Stomach (tissue), 9 donors: ENCODE data around the gene NTRK2. TPM values are rescaled to one million over a fixed set of nuclear protein-coding genes. Genes with fewer than 3 reads are reported as not detected.

Source experiments
- DNase-seq, 2 donors: peaks; one replicate each; pipeline versions ENCODE4 v3.0.0 to v3.0.0-alpha.2; 2013 to 2019
- H3K27ac ChIP-seq, 5 donors: fragments of 200-600 bp in 4 of 5; sonication (generic) in 4 of 5; one replicate each; pipeline ENCODE4 v1.5.1; 2013 to 2019; ENCODE audit warnings: mild to moderate bottlenecking in 1 of 5, moderate library complexity in 1 of 5
- H3K27me3 ChIP-seq, 3 donors: fragments of 200-600 bp; sonication (generic); one replicate each; pipeline ENCODE4 v1.5.1; 2017 to 2019; ENCODE audit warnings: mixed run types in 1 of 3
- H3K36me3 ChIP-seq, 4 donors: fragments of 200-600 bp; sonication (generic); 1 replicate in 3 of 4; 2 replicates in 1 of 4; pipeline ENCODE4 v1.5.1; 2016 to 2019
- H3K4me1 ChIP-seq, 4 donors: fragments of 200-600 bp; sonication (generic); one replicate each; pipeline ENCODE4 v1.5.1; 2016 to 2019
- H3K4me3 ChIP-seq, 4 donors: fragments of 200-600 bp; sonication (generic) in 3 of 4; one replicate each; pipeline ENCODE4 v1.5.1; 2016 to 2019; ENCODE audit warnings: mild to moderate bottlenecking in 1 of 4
- H3K9me3 ChIP-seq, 4 donors: fragments of 200-600 bp; sonication (generic); one replicate each; pipeline ENCODE4 v1.5.1; 2016 to 2019
- CTCF ChIP-seq, 7 experiments: fragments of 450-650 bp in 4 of 7; fragments of 200-600 bp in 3 of 7; sonication (generic) in 3 of 7; IDR thresholded peaks; one replicate each; pipeline ENCODE4 v1.5.1; 2016 to 2019; ENCODE audit warnings: antibody characterized with exemption in 7 of 7, control low read depth in 2 of 7, mild to moderate bottlenecking in 1 of 7
- EP300 ChIP-seq: sonication (generic); formaldehyde crosslinking; IDR thresholded peaks from one replicate; pipeline ENCODE4 v1.6.1; 2017; ENCODE audit warnings: antibody characterized with exemption
- POLR2A ChIP-seq, 4 donors: fragments of 450-650 bp; IDR thresholded peaks; one replicate each; pipeline ENCODE4 v1.6.1; 2016; ENCODE audit warnings: antibody characterized with exemption in 4 of 4, control low read depth in 2 of 4, mild to moderate bottlenecking in 1 of 4, moderate library complexity in 1 of 4
- POLR2AphosphoS5 ChIP-seq, 3 donors: sonication (generic); formaldehyde crosslinking; IDR thresholded peaks; one replicate each; pipeline ENCODE4 v1.6.1; 2016; ENCODE audit warnings: antibody characterized with exemption in 3 of 3
- WGBS, 5 donors: extraction: QIAGEN DNeasy Blood & Tissue Kit in 3 of 5; methylation state at CpG; one replicate each; pipeline versions ENCODE4 v1.1.5 to v1.1.7; 2013 to 2018; 5-methylcytosine and 5-hydroxymethylcytosine counted together
- intact Hi-C: fragments of 100-400 bp; cut with DNase I; formaldehyde crosslinking; loops from one replicate; pipeline ENCODE4 v1.15.1; 2023; ENCODE audit warnings: low total_unique reads
- polyA plus RNA-seq, 3 donors: library from polyadenylated mRNA; stranded (reverse); fragments of 200-250 nt; gene quantifications; one replicate each; pipeline ENCODE4 v1.2.3, GENCODE V29; 2013
- total RNA-seq, 5 donors: library from RNA; depleted of rRNA; stranded (reverse); fragments of >200 nt; gene quantifications; one replicate each; pipeline versions ENCODE4 v1.1.0 to v1.2.3, GENCODE V29; 2014 to 2016
- donor health status: healthy with polysubstance abuse.
- donor health status: Bipolar disorder and iron deficiency.
- donor health status: healthy.

Gene NTRK2
- total and polyA plus RNA-seq, 8 donors, result 0.06 to 8.8 (median 2.6) TPM

- TF ChIP-seq POLR2AphosphoS5 (IDR thresholded peaks at IDR 0.05) (no peak), EP300 (no peak), POLR2A (IDR thresholded peaks at IDR 0.05) (no peak), CTCF (IDR thresholded peaks at IDR 0.05) (no peak)
- WGBS, 5 donors, result 78 to 91% (median 87%) methylated on average over 6 of the region's 6 CpGs
- intact Hi-C loops, result no loop called here
- H3K27ac ChIP-seq, result no peak overlapping the region
- peak in 1 of 2 donors; percentile 24 for DNase-seq
- H3K9me3 ChIP-seq, result no peaks in the 10 kb centered on the region
- peaks cover 0 to 20% (median 2%) of the 10 kb centered on the region in 4 donors for H3K4me1 ChIP-seq
- no peak overlapping the region for H3K4me3 ChIP-seq
- H3K36me3 ChIP-seq, result no peaks in the 10 kb centered on the region
- H3K27me3 ChIP-seq, result no peaks in the 10 kb centered on the region
Observed at GRCh38 chr9:84932915-84933527, 263.5 kb downstream of the NTRK2 start.

DNA sequence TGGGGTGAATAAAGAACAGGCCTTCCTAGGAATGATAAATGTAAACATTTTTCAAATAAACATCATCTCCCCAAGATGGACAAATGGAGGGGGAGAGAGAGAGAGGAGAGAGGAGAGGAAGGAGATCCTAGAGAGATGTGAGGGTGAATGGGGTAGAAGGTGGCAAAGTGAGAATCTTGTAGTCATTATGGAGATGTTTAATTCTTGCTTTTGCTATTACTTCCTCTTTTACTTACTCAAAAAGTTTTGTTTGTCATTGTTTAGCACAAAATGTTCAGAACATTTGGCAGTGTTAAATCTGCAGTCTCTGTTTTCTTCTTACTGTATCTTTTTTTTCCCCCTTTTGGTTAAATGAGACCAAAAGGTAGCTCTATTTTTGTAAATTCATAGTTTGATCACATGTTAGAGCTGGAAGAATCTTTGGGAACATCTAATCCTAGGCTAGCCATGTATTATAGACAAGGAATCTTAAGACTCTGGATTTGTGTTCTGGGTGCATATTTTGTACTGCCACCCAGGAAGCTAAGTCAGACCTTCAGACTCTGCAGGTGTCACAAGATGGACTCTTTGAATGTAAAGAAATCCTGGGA is 266.1 kb downstream of the NTRK2 start:
- intact Hi-C loops, result no loop called here
- H3K9me3 ChIP-seq, result no peaks in the 10 kb centered on the region
- DNase-seq, result no peak
- no peak overlapping the region for H3K4me3 ChIP-seq
- H3K27ac ChIP-seq, result no peak overlapping the region
- no peaks in the 10 kb centered on the region for H3K27me3 ChIP-seq
- TF ChIP-seq EP300 (no peak), POLR2AphosphoS5 (IDR thresholded peaks at IDR 0.05) (no peak), CTCF (IDR thresholded peaks at IDR 0.05) (no peak), POLR2A (IDR thresholded peaks at IDR 0.05) (no peak)
- H3K36me3 ChIP-seq, result no peaks in the 10 kb centered on the region
- peaks cover 0 to 20% (median 2%) of the 10 kb centered on the region in 4 donors for H3K4me1 ChIP-seq

DNA sequence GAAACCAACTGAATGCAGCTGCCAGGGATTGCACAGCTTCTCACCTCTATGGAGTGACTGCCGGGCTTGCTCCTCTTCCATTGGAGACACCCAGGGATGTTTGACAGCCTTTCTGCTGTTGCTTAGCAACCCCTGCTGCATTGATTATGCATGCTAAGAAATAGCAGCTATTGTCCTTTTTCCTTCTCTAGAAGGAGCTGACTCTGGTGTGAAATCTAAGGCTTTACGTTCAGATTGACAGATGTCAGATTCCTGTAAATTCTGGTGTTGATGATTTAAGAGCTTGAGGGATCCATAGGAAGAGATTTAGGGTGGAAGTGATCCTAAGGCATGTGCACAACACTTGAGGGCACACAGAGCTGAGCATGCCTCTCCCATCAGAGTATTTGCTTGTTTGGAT is 267.7 kb downstream of the NTRK2 start:
- Histone ChIP-seq H3K36me3 (no peaks in the 10 kb centered on the region), H3K4me1 (peaks cover 0 to 20% (median 2%) of the 10 kb centered on the region in 4 donors), H3K27me3 (no peaks in the 10 kb centered on the region), H3K27ac (no peak overlapping the region), H3K9me3 (no peaks in the 10 kb centered on the region), H3K4me3 (no peak overlapping the region)
- no peak for DNase-seq
- intact Hi-C loops, result no loop called here
- TF ChIP-seq CTCF (IDR thresholded peaks at IDR 0.05) (no peak), POLR2AphosphoS5 (IDR thresholded peaks at IDR 0.05) (no peak), POLR2A (IDR thresholded peaks at IDR 0.05) (no peak), EP300 (no peak)
- WGBS, 5 donors, result 74 to 83% (median 79%) methylated on average over 2 of the region's 2 CpGs

- WGBS, 5 donors, result 58 to 78% (median 63%) methylated on average over 3 of the region's 3 CpGs
- intact Hi-C loops, result no loop called here
Observed at GRCh38 chr9:84937581-84937980, 268.1 kb downstream of the NTRK2 start.

More at GRCh38 chr9:84937581-84937980, 268.1 kb downstream of the NTRK2 start:
- H3K27ac ChIP-seq, result no peak overlapping the region
- no peak for DNase-seq
- H3K4me1 ChIP-seq, result peaks cover 0 to 20% (median 2%) of the 10 kb centered on the region in 4 donors
- H3K9me3 ChIP-seq, result no peaks in the 10 kb centered on the region
- no peak overlapping the region for H3K4me3 ChIP-seq
- no peaks in the 10 kb centered on the region for H3K36me3 ChIP-seq
- no peaks in the 10 kb centered on the region for H3K27me3 ChIP-seq
- TF ChIP-seq POLR2A (IDR thresholded peaks at IDR 0.05), result no peak
- TF ChIP-seq POLR2AphosphoS5 (IDR thresholded peaks at IDR 0.05), result no peak
- no peak for TF ChIP-seq CTCF (IDR thresholded peaks at IDR 0.05)
- TF ChIP-seq EP300, result no peak
